ENCODE results near the gene RABIF.

DNA sequence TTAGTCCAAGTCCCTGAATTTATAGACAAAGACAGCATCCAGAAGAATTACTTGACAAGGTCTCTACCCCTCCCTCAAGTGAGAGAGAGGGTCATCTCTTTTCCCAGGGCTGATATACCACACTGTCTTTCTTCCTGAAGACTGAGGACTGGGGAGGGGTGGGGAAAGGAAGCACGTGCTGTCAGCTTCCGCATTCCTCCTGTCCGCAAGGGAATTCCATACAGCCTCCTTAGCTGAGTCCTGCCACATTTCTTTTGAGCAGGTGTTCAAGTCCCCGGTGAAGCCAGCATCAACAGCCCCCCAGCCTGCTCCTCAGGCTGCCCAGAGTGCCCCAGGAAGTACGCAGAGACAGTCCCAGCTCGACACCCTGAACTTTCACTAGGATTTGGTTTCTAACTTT lies 44.0 kb downstream of the RABIF start:
- TF ChIP-seq, protein P1, sequence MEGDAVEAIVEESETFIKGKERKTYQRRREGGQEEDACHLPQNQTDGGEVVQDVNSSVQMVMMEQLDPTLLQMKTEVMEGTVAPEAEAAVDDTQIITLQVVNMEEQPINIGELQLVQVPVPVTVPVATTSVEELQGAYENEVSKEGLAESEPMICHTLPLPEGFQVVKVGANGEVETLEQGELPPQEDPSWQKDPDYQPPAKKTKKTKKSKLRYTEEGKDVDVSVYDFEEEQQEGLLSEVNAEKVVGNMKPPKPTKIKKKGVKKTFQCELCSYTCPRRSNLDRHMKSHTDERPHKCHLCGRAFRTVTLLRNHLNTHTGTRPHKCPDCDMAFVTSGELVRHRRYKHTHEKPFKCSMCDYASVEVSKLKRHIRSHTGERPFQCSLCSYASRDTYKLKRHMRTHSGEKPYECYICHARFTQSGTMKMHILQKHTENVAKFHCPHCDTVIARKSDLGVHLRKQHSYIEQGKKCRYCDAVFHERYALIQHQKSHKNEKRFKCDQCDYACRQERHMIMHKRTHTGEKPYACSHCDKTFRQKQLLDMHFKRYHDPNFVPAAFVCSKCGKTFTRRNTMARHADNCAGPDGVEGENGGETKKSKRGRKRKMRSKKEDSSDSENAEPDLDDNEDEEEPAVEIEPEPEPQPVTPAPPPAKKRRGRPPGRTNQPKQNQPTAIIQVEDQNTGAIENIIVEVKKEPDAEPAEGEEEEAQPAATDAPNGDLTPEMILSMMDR (IDR thresholded peaks at IDR 0.05; ENCODE audit: insufficient read depth, low read length, poor library complexity, severe bottlenecking): no peak
- TF ChIP-seq EZH2phosphoT487 (conservative IDR thresholded peaks at IDR 0.05; ENCODE audit: low read length): no peak

Data from SU-DHL-6 (cell line).